SK-N-SH (cell line): ENCODE results near the gene OST4. TPM values are rescaled to one million over a fixed set of nuclear protein-coding genes. Genes with fewer than 3 reads are reported as not detected.
"Not testable (repeated sequence)": the region's sequence is repeated elsewhere in the genome, so short reads cannot be mapped to it uniquely, and the experiment has no call there.

Experiments used
- CTCF ChIA-PET: fragments of 300-600, 350-600 bp; formaldehyde crosslinking; extraction: SDS; loops from one replicate; lab custom pipeline; 2021; lab: Yijun Ruan, JAX
- POLR2A ChIA-PET: fragments of 350-600 bp; sonication (Branson Sonifier 250); formaldehyde crosslinking; extraction: SDS; loops from one replicate; lab custom pipeline; 2020; ENCODE audit warnings: antibody characterized with exemption, inconsistent platforms; lab: Yijun Ruan, JAX
- DNase-seq: peaks from one replicate; pipeline ENCODE4 v3.0.0; 2012
- H2AFZ ChIP-seq: fragments of 200-600 bp; sonication (generic); 2 replicates; pipeline ENCODE4 v1.8.1; 2016; ENCODE audit warnings: antibody characterized with exemption, mild to moderate bottlenecking, low read depth
- H3F3A ChIP-seq: fragments of 200-600 bp; sonication (generic); replicated peaks from 2 replicates; pipeline ENCODE3; 2016; ENCODE audit warnings: antibody characterized with exemption, mild to moderate bottlenecking; ENCODE audit not compliant: insufficient read depth
- H3K27ac ChIP-seq, 2 experiments: fragments of 200-500 bp in 1 of 2; fragments of 200-600 bp in 1 of 2; sonication (Bioruptor generic) in 1 of 2; sonication (generic), shearing (Covaris generic) in 1 of 2; 2 replicates each; pipeline versions ENCODE4 v1.5.1 to v1.6.1; 2014 to 2016; ENCODE audit warnings: low read depth in 2 of 2, inconsistent platforms in 1 of 2, low read length in 1 of 2, mild to moderate bottlenecking in 1 of 2, mixed read lengths in 1 of 2
- H3K27me3 ChIP-seq: fragments of 200-600 bp; sonication (generic), shearing (Covaris generic); 2 replicates; pipeline ENCODE4 v1.6.1; 2016; ENCODE audit warnings: mixed run types; ENCODE audit not compliant: insufficient read depth
- H3K36me3 ChIP-seq, 2 experiments: fragments of 200-500 bp in 1 of 2; fragments of 200-600 bp in 1 of 2; sonication (Bioruptor generic) in 1 of 2; sonication (generic) in 1 of 2; replicated peaks in 1 of 2; 2 replicates each; pipeline versions ENCODE3 to v1.5.1; 2014 to 2016; ENCODE audit warnings: low read length in 1 of 2, mild to moderate bottlenecking in 1 of 2; ENCODE audit not compliant: insufficient read depth in 2 of 2, control insufficient read depth in 1 of 2
- H3K4me1 ChIP-seq, 2 experiments: fragments of 200-500 bp in 1 of 2; fragments of 200-600 bp in 1 of 2; sonication (Bioruptor generic) in 1 of 2; sonication (generic), shearing (Covaris generic) in 1 of 2; 2 replicates each; pipeline versions ENCODE4 v1.5.1 to v1.6.1; 2014 to 2016; ENCODE audit warnings: low read depth in 1 of 2, low read length in 1 of 2, mixed run types in 1 of 2; ENCODE audit not compliant: insufficient read depth in 2 of 2, control insufficient read depth in 1 of 2
- H3K4me2 ChIP-seq: fragments of 200-600 bp; sonication (generic), shearing (Covaris generic); 2 replicates; pipeline ENCODE4 v1.6.1; 2017; ENCODE audit warnings: mixed run types
- H3K4me3 ChIP-seq, 2 experiments: fragments of 200-500 bp in 1 of 2; fragments of 200-600 bp in 1 of 2; sonication (Bioruptor generic) in 1 of 2; sonication (generic), shearing (Covaris generic) in 1 of 2; 2 replicates each; pipeline versions ENCODE4 v1.5.1 to v1.8.1; 2014 to 2016; ENCODE audit warnings: low read depth in 2 of 2, inconsistent platforms in 1 of 2, low read length in 1 of 2, mild to moderate bottlenecking in 1 of 2, mixed read lengths in 1 of 2, moderate library complexity in 1 of 2
- H3K79me2 ChIP-seq: fragments of 200-600 bp; sonication (generic); 2 replicates; pipeline ENCODE4 v1.8.1; 2017; ENCODE audit warnings: mild to moderate bottlenecking; ENCODE audit not compliant: insufficient read depth
- H3K9ac ChIP-seq: fragments of 200-600 bp; sonication (generic); 2 replicates; pipeline ENCODE4 v1.6.1; 2017; ENCODE audit warnings: mixed run types
- H3K9me2 ChIP-seq: fragments of 200-600 bp; sonication (generic); 2 replicates; pipeline ENCODE4 v1.6.1; 2017; ENCODE audit warnings: mixed run types
- H3K9me3 ChIP-seq: fragments of 200-600 bp; sonication (generic); 2 replicates; pipeline ENCODE4 v1.6.1; 2017; ENCODE audit warnings: mixed run types, mild to moderate bottlenecking, moderate library complexity
- H4K20me1 ChIP-seq: fragments of 200-600 bp; sonication (generic); 2 replicates; pipeline ENCODE4 v1.6.1; 2017; ENCODE audit warnings: mild to moderate bottlenecking, mixed run types; ENCODE audit not compliant: insufficient read depth
- FOXJ3 ChIP-seq: sonication (generic); formaldehyde crosslinking; IDR thresholded peaks from 2 replicates; pipeline ENCODE4 v1.5.1; 2020; ENCODE audit warnings: mild to moderate bottlenecking, missing genetic modification reagents
- FOXM1 ChIP-seq: IDR thresholded peaks from 2 replicates; pipeline ENCODE4 v1.4.0; 2012; ENCODE audit warnings: low read depth, mild to moderate bottlenecking
- NFIC ChIP-seq: IDR thresholded peaks from 2 replicates; pipeline ENCODE4 v1.4.0; 2012; ENCODE audit warnings: borderline replicate concordance
- TCF12 ChIP-seq: IDR thresholded peaks from 2 replicates; pipeline ENCODE4 v1.4.0; 2012
- TEAD4 ChIP-seq: IDR thresholded peaks from 2 replicates; pipeline ENCODE4 v1.4.0; 2012; ENCODE audit warnings: mild to moderate bottlenecking, borderline replicate concordance; ENCODE audit not compliant: insufficient read depth
- WGBS: methylation state at CpG from one replicate; pipeline ENCODE4 v1.1.6; 2017; ENCODE audit warnings: low lambda C conversion rate; 5-methylcytosine and 5-hydroxymethylcytosine counted together
- polyA plus RNA-seq, 3 experiments: library from polyadenylated mRNA; depleted of rRNA; stranded (reverse); fragments of >200 nt; gene quantifications; 2 replicates each; pipeline ENCODE4 v1.2.3, GENCODE V29; 2012

OST4 gene
- polyA plus RNA-seq, 1 of the 3 experiments (the other 2 are of a cell fraction) = 1,851 TPM

DNA sequence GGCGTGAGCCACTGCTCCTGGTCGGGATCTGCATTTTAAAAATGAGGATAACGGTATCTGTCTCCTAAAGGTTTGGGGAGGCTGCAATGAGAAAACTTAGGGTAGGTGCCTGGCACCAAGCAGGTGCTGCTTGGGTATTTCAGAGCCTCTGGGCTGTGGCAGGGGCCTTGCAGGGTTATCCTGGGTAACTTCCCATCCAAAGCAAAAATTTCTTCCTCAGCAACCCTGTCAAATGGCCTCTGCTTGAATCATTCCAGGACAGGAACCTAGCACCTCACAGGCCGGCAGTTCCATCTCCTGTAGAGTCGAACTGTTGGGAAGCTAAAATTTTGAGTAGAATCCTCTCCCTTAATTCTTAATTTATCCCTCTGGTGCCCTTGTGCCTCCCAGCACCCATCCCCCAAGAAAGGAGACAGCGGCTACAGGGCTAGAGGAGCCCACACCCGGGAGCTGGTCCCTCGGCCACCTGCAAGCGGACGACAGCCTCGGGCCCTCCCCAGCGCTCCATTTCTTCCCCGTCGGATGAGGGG lies 46.6 kb upstream of the OST4 start (continued):
- TF ChIP-seq NFIC = no peak

GRCh38 chr2:27115519-27115918 lies 44.1 kb upstream of the OST4 start:
- no peak overlapping the region for H3K27ac ChIP-seq
- no peaks in the 10 kb centered on the region for H4K20me1 ChIP-seq
- POLR2A ChIA-PET = no interaction called here
- peaks cover 0 to 8% of the 10 kb centered on the region in 2 experiments; a peak in 1 of 4 replicates for H3K4me1 ChIP-seq
- H2AFZ ChIP-seq = no peak overlapping the region
- no peak overlapping the region for H3K4me3 ChIP-seq
- H3F3A ChIP-seq = peaks cover 3% of the 10 kb centered on the region
- TF ChIP-seq FOXJ3 (CRISPR knock-in tag) (no peak), FOXM1 (no peak), TEAD4 (no peak), TCF12 (no peak)
- TF ChIP-seq, all 33 proteins: peak for 0
- WGBS = 55% methylated on average over 2 of the region's 2 CpGs
- CTCF ChIA-PET = interaction anchor here (3.6 to 10.7 kb wide), 2 partner anchors 17 to 18 kb away, joined by 13 to 78 read pairs; no protein-coding TSS in a partner anchor
- H3K36me3 ChIP-seq = no peaks in the 10 kb centered on the region
- no peaks in the 10 kb centered on the region for H3K9me2 ChIP-seq
- no peaks in the 10 kb centered on the region for H3K9me3 ChIP-seq
- no peak overlapping the region for H3K4me2 ChIP-seq
- no peak for DNase-seq
- no peaks in the 10 kb centered on the region for H3K27me3 ChIP-seq
- H3K79me2 ChIP-seq = no peaks in the 10 kb centered on the region
- H3K9ac ChIP-seq = no peak overlapping the region

DNA sequence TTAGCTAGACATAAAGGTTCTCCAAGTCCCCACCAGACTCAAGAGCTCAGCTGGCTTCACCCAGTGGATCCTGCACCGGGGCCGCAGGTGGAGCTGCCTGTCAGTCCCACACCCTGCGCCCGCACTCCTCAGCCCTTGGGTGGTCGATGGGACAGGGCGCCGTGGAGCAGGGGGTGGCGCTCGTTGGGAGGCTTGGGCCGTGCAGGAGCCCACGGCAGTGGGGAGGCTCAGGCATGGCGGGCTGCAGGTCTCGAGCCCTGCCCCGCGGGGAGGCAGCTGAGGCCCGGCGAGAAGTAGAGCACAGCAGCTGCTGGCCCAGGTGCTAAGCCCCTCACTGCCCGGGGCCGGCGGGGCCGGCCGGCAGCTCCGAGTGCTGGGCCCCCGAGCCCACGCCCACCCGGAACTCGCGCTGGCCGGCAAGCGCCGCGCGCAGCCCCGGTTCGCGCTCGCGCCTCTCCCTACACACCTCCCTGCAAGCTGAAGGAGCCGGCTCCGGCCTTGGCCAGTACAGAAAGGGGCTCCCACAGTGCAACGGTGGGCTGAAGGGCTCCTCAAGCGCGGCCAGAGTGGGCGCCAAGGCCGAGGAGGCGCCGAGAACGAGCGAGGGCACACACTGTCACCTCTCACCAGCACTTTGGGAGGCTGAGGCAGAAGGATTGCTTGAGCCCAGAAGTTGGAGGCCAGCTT lies 40.1 kb upstream of the OST4 start:
- H3K4me3 ChIP-seq, H2AFZ ChIP-seq, H3K4me2 ChIP-seq, H3K79me2 ChIP-seq, H3K4me1 ChIP-seq, DNase-seq, H3K36me3 ChIP-seq, H3K9ac ChIP-seq, H3K9me3 ChIP-seq, H4K20me1 ChIP-seq, H3K27me3 ChIP-seq, H3F3A ChIP-seq, H3K27ac ChIP-seq, H3K9me2 ChIP-seq: not testable (repeated sequence)
- WGBS = 92% methylated on average over 33 of the region's 49 CpGs
- ChIA-PET CTCF (interaction anchor here (1.2 to 10.7 kb wide), 4 partner anchors 14 to 192 kb away, joined by 3 to 78 read pairs (median 9); no protein-coding TSS in a partner anchor), POLR2A (interaction anchor here (1.3 to 1.5 kb wide), 2 partner anchors 10 to 12 kb away, joined by 4 to 5 read pairs; partner anchors contain the start of gene ABHD1)

GRCh38 chr2:27110603-27111352 lies 39.3 kb upstream of the OST4 start:
- WGBS = 86% methylated on average over 24 of the region's 24 CpGs
- POLR2A ChIA-PET = interaction anchor here (1.5 kb wide), 1 partner anchor 13 kb away, joined by 5 read pairs; the partner anchor contains the start of gene ABHD1

More at GRCh38 chr2:27110603-27111352, 39.3 kb upstream of the OST4 start:
- not testable (repeated sequence) for DNase-seq, H3K27me3 ChIP-seq, H3K9ac ChIP-seq, H3K4me2 ChIP-seq, H3K9me2 ChIP-seq, H3K9me3 ChIP-seq, H2AFZ ChIP-seq, H4K20me1 ChIP-seq, H3K27ac ChIP-seq, H3K79me2 ChIP-seq, H3K4me3 ChIP-seq, H3F3A ChIP-seq, H3K36me3 ChIP-seq, H3K4me1 ChIP-seq
- CTCF ChIA-PET = interaction anchor here (0.9 to 10.7 kb wide), 4 partner anchors 13 to 169 kb away, joined by 3 to 78 read pairs (median 6); no protein-coding TSS in a partner anchor
